Right lobe of liver (tissue), 4 donors: Measurements from ENCODE around the gene CALD1.
A peak's percentile ranks its signal among the peaks of the same experiment; 100 is the strongest.

Source experiments
- POLR2A ChIP-seq: fragments of 450-650 bp; IDR thresholded peaks from one replicate; pipeline ENCODE4 v1.6.1; 2017; ENCODE audit warnings: antibody characterized with exemption, mild to moderate bottlenecking
- TF ChIP-seq, protein P1 (sequence below), 4 donors: fragments of 200-600 bp in 3 of 4; fragments of 450-650 bp in 1 of 4; IDR thresholded peaks; one replicate each; pipeline versions ENCODE4 v1.5.1 to v1.8.0; 2016 to 2022; ENCODE audit warnings: antibody characterized with exemption in 4 of 4, mild to moderate bottlenecking in 2 of 4
- donor health status: DM: no; HTN: no; CAD: no.
- donor health status: DM: no; HTN: no; CAD: no.
- donor health status: DM: no; HTN: yes; CAD: no.

GRCh38 chr7:134905375-134905774 lies 125.9 kb downstream of the CALD1 start:
- TF ChIP-seq POLR2A, result peak; percentile 41
- TF ChIP-seq, protein P1, sequence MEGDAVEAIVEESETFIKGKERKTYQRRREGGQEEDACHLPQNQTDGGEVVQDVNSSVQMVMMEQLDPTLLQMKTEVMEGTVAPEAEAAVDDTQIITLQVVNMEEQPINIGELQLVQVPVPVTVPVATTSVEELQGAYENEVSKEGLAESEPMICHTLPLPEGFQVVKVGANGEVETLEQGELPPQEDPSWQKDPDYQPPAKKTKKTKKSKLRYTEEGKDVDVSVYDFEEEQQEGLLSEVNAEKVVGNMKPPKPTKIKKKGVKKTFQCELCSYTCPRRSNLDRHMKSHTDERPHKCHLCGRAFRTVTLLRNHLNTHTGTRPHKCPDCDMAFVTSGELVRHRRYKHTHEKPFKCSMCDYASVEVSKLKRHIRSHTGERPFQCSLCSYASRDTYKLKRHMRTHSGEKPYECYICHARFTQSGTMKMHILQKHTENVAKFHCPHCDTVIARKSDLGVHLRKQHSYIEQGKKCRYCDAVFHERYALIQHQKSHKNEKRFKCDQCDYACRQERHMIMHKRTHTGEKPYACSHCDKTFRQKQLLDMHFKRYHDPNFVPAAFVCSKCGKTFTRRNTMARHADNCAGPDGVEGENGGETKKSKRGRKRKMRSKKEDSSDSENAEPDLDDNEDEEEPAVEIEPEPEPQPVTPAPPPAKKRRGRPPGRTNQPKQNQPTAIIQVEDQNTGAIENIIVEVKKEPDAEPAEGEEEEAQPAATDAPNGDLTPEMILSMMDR (IDR thresholded peaks at IDR 0.05), result peak in 2 of 4 donors; percentile 12 to 20
